A673 (cell line): ENCODE data around the gene IRX6. TPM values are rescaled to one million over a fixed set of nuclear protein-coding genes. Genes with fewer than 3 reads are reported as not detected.
A peak's percentile ranks its signal among the peaks of the same experiment; 100 is the strongest.

Experiments
- BruUV-seq: library from RNA; stranded (reverse); fragments of 400-500 nt; replicated peaks from 2 replicates; lab custom pipeline; 2021; lab: Mats Ljungman, UMichigan
- CTCF ChIA-PET: fragments of 300-600 bp; sonication (Branson Sonifier 250); formaldehyde crosslinking; loops from one replicate; lab custom pipeline; 2022; ENCODE audit warnings: antibody characterized with exemption; lab: Charles Lee
- POLR2A ChIA-PET: fragments of 300-600 bp; sonication (Branson Sonifier 250); formaldehyde crosslinking; loops from one replicate; lab custom pipeline; 2022; ENCODE audit warnings: antibody characterized with exemption; ENCODE audit not compliant: low non-redundant PET; lab: Charles Lee
- DNase-seq: peaks from one replicate; pipeline ENCODE4 v3.0.0-alpha.2; 2015; ENCODE audit warnings: low spot score
- H3K27ac ChIP-seq: fragments of 200-600 bp; sonication (generic); 2 replicates; pipeline ENCODE4 v1.5.1; 2016; ENCODE audit warnings: mixed run types, low read depth, mild to moderate bottlenecking, mixed read lengths, antibody characterized with exemption, low read length; ENCODE audit not compliant: poor library complexity, severe bottlenecking
- H3K27me3 ChIP-seq: fragments of 200-600 bp; sonication (generic); replicated peaks from 2 replicates; pipeline ENCODE4 v1.6.1; 2017; ENCODE audit warnings: mixed run types, low read depth, mild to moderate bottlenecking, mixed read lengths, antibody characterized with exemption, low read length; ENCODE audit not compliant: insufficient read depth, poor library complexity
- H3K36me3 ChIP-seq: fragments of 200-600 bp; sonication (generic); 2 replicates; pipeline ENCODE4 v1.6.1; 2016; ENCODE audit warnings: mixed run types, mild to moderate bottlenecking, mixed read lengths, antibody characterized with exemption, low read length; ENCODE audit not compliant: insufficient read depth, poor library complexity, severe bottlenecking
- H3K4me1 ChIP-seq: fragments of 200-600 bp; sonication (generic); 2 replicates; pipeline ENCODE4 v1.6.1; 2017; ENCODE audit warnings: mixed run types, mild to moderate bottlenecking, mixed read lengths, antibody characterized with exemption, low read length; ENCODE audit not compliant: insufficient read depth, poor library complexity, severe bottlenecking
- H3K4me3 ChIP-seq: fragments of 200-600 bp; sonication (generic); 2 replicates; pipeline ENCODE4 v1.5.1; 2016; ENCODE audit warnings: low read depth, mixed run types, mild to moderate bottlenecking, mixed read lengths, low read length; ENCODE audit not compliant: poor library complexity, severe bottlenecking
- H3K9me3 ChIP-seq: fragments of 200-600 bp; sonication (generic); 2 replicates; pipeline ENCODE4 v1.6.1; 2016; ENCODE audit warnings: mixed run types, low read depth, mild to moderate bottlenecking, mixed read lengths, antibody characterized with exemption, low read length; ENCODE audit not compliant: poor library complexity, severe bottlenecking
- CTCF ChIP-seq: fragments of 300-800, 200-600 bp; sonication (generic); conservative IDR thresholded peaks from 2 replicates; pipeline ENCODE4 v1.5.1; 2017; ENCODE audit warnings: low read depth, mild to moderate bottlenecking, antibody characterized with exemption, low read length, moderate library complexity, mixed read lengths
- EZH2 ChIP-seq: fragments of 200-600 bp; sonication (generic); IDR thresholded peaks from 2 replicates; pipeline ENCODE4 v1.6.1; 2017; ENCODE audit warnings: borderline replicate concordance, low read depth, mild to moderate bottlenecking, mixed read lengths, antibody characterized with exemption, low read length; ENCODE audit not compliant: poor library complexity, severe bottlenecking
- intact Hi-C: fragments of 100-400 bp; cut with micrococcal nuclease; formaldehyde crosslinking; loops from one replicate; pipeline ENCODE4 v1.10.0; 2022; ENCODE audit not compliant: unreplicated experiment
- total RNA-seq: library from RNA; stranded (reverse); gene quantifications from 2 replicates; pipeline ENCODE4 v1.2.3, GENCODE V29; 2021

The IRX6 gene
- total RNA-seq, 1 experiment from 2014 or later = not detected

- POLR2A ChIA-PET = no interaction called here
- Histone ChIP-seq H3K36me3 (no peaks in the 10 kb centered on the region), H3K4me3 (no peak overlapping the region), H3K27ac (no peak overlapping the region), H3K9me3 (no peaks in the 10 kb centered on the region), H3K27me3 (peaks cover 85% of the 10 kb centered on the region), H3K4me1 (no peaks in the 10 kb centered on the region)
- intact Hi-C loops = no loop called here
- no TSS peak for BruUV-seq
- TF ChIP-seq CTCF = no peak
- no peak for TF ChIP-seq EZH2
- no peak for DNase-seq
- CTCF ChIA-PET = no interaction called here
Observed at GRCh38 chr16:55322327-55322726, 1.7 kb upstream of the IRX6 start.

GRCh38 chr16:55324285-55325079, 479 bp downstream of the IRX6 start:
- no TSS peak for BruUV-seq
- H3K9me3 ChIP-seq = no peaks in the 10 kb centered on the region
- H3K27ac ChIP-seq = no peak overlapping the region
- intact Hi-C loops = no loop called here
- DNase-seq = peak; percentile 22
- CTCF ChIA-PET = interaction anchor here (0.7 kb wide), 1 partner anchor 12 kb away, joined by 4 read pairs; no protein-coding TSS in a partner anchor
- POLR2A ChIA-PET = interaction anchor here (0.6 kb wide), 1 partner anchor 42 kb away, joined by 4 read pairs; no protein-coding TSS in a partner anchor
- no peaks in the 10 kb centered on the region for H3K36me3 ChIP-seq
- H3K27me3 ChIP-seq = peaks cover 70% of the 10 kb centered on the region
- TF ChIP-seq CTCF = no peak
- no peak for TF ChIP-seq EZH2
- H3K4me1 ChIP-seq = no peaks in the 10 kb centered on the region
- H3K4me3 ChIP-seq = peak overlapping the region; percentile 23

GRCh38 chr16:55325080-55325447, 1.1 kb downstream of the IRX6 start:
- H3K27me3 ChIP-seq = peaks cover 64% of the 10 kb centered on the region

More at GRCh38 chr16:55325080-55325447, 1.1 kb downstream of the IRX6 start:
- no peaks in the 10 kb centered on the region for H3K9me3 ChIP-seq
- CTCF ChIA-PET = no interaction called here
- no peaks in the 10 kb centered on the region for H3K36me3 ChIP-seq
- POLR2A ChIA-PET = no interaction called here
- no peak overlapping the region for H3K4me3 ChIP-seq
- no peaks in the 10 kb centered on the region for H3K4me1 ChIP-seq
- intact Hi-C loops = no loop called here
- H3K27ac ChIP-seq = no peak overlapping the region
- DNase-seq = no peak
- no TSS peak for BruUV-seq
- no peak for TF ChIP-seq CTCF
- TF ChIP-seq EZH2 = no peak
